Skeletal muscle tissue (tissue), 4 donors: Measurements from ENCODE around the gene MAP4K2. TPM values are rescaled to one million over a fixed set of nuclear protein-coding genes. Genes with fewer than 3 reads are reported as not detected.
A peak's percentile ranks its signal among the peaks of the same experiment; 100 is the strongest.

ENCODE experiments used
- H3K27ac ChIP-seq: one replicate; pipeline ENCODE4 v1.7.0; 2013; ENCODE audit warnings: mild to moderate bottlenecking, low read depth, low read length, inconsistent platforms
- H3K27me3 ChIP-seq, 3 donors: one replicate each; pipeline ENCODE4 v1.7.0; 2013; ENCODE audit warnings: low read length in 3 of 3; ENCODE audit not compliant: control insufficient read depth in 3 of 3, insufficient read depth in 3 of 3
- H3K36me3 ChIP-seq, 3 donors: one replicate each; pipeline ENCODE4 v1.7.0; 2013; ENCODE audit warnings: low read length in 3 of 3; ENCODE audit not compliant: control insufficient read depth in 3 of 3, insufficient read depth in 3 of 3
- H3K4me1 ChIP-seq, 3 donors: one replicate each; pipeline ENCODE4 v1.7.0; 2013; ENCODE audit warnings: low read length in 3 of 3, mild to moderate bottlenecking in 3 of 3; ENCODE audit not compliant: control insufficient read depth in 3 of 3, insufficient read depth in 3 of 3
- H3K4me3 ChIP-seq, 3 donors: one replicate each; pipeline ENCODE4 v1.7.0; 2013; ENCODE audit warnings: low read length in 3 of 3
- H3K9ac ChIP-seq, 3 donors: one replicate each; pipeline ENCODE4 v1.7.0; 2013; ENCODE audit warnings: low read length in 3 of 3, mild to moderate bottlenecking in 3 of 3, moderate library complexity in 2 of 3, low read depth in 1 of 3
- H3K9me3 ChIP-seq, 3 donors: one replicate each; pipeline ENCODE4 v1.7.0; 2013; ENCODE audit warnings: low read length in 3 of 3; ENCODE audit not compliant: control insufficient read depth in 3 of 3
- total RNA-seq: library from RNA; depleted of rRNA; stranded (reverse); fragments of >200 nt; gene quantifications from one replicate; pipeline ENCODE4 v1.2.3, GENCODE V29; 2014
- donor health status: Osteomylitis.

Gene MAP4K2
- total RNA-seq, 1 donor from 2014 or later: 2.6 TPM

GRCh38 chr11:64770120-64770519 is 32.9 kb downstream of the MAP4K2 start:
- Histone ChIP-seq H3K9ac (no peak overlapping the region), H3K4me1 (peaks cover 46 to 62% (median 53%) of the 10 kb centered on the region in 3 donors), H3K9me3 (no peaks in the 10 kb centered on the region), H3K36me3 (peaks cover 75 to 93% (median 91%) of the 10 kb centered on the region in 3 donors), H3K27ac (no peak overlapping the region), H3K4me3 (no peak overlapping the region), H3K27me3 (no peaks in the 10 kb centered on the region)

GRCh38 chr11:64769283-64769682 is 33.7 kb downstream of the MAP4K2 start:
- H3K27me3 ChIP-seq: no peaks in the 10 kb centered on the region
- no peak overlapping the region for H3K4me3 ChIP-seq
- H3K9me3 ChIP-seq: no peaks in the 10 kb centered on the region
- peaks cover 79 to 93% (median 92%) of the 10 kb centered on the region in 3 donors for H3K36me3 ChIP-seq
- H3K4me1 ChIP-seq: peaks cover 47 to 62% (median 54%) of the 10 kb centered on the region in 3 donors
- H3K9ac ChIP-seq: no peak overlapping the region
- no peak overlapping the region for H3K27ac ChIP-seq

- Histone ChIP-seq H3K4me3 (no peak overlapping the region), H3K9ac (peak overlapping the region in 1 of 3 donors; percentile 10), H3K4me1 (peaks cover 50 to 62% (median 56%) of the 10 kb centered on the region in 3 donors), H3K27ac (no peak overlapping the region), H3K27me3 (no peaks in the 10 kb centered on the region), H3K36me3 (peaks cover 77 to 89% (median 86%) of the 10 kb centered on the region in 3 donors), H3K9me3 (no peaks in the 10 kb centered on the region)
Measured at GRCh38 chr11:64768300-64768694, 34.7 kb downstream of the MAP4K2 start.

- Histone ChIP-seq H3K9ac (peak overlapping the region; percentile 8 to 58 (median 10)), H3K27me3 (no peaks in the 10 kb centered on the region), H3K4me1 (peaks cover 49 to 62% (median 56%) of the 10 kb centered on the region in 3 donors), H3K4me3 (no peak overlapping the region), H3K9me3 (no peaks in the 10 kb centered on the region), H3K36me3 (peaks cover 72 to 83% (median 80%) of the 10 kb centered on the region in 3 donors), H3K27ac (peak overlapping the region; percentile 63)
Measured at GRCh38 chr11:64767344-64768299, 35.4 kb downstream of the MAP4K2 start.

GRCh38 chr11:64766881-64767280 is 36.1 kb downstream of the MAP4K2 start:
- H3K36me3 ChIP-seq: peaks cover 70 to 76% (median 72%) of the 10 kb centered on the region in 3 donors

GRCh38 chr11:64765851-64766665 is 37.0 kb downstream of the MAP4K2 start:
- Histone ChIP-seq H3K9me3 (no peaks in the 10 kb centered on the region), H3K36me3 (peaks cover 64 to 68% (median 67%) of the 10 kb centered on the region in 3 donors), H3K4me3 (no peak overlapping the region), H3K9ac (no peak overlapping the region), H3K27me3 (no peaks in the 10 kb centered on the region), H3K4me1 (peaks cover 49 to 65% (median 59%) of the 10 kb centered on the region in 3 donors), H3K27ac (no peak overlapping the region)

More at GRCh38 chr11:64766881-64767280, 36.1 kb downstream of the MAP4K2 start:
- peaks cover 50 to 63% (median 57%) of the 10 kb centered on the region in 3 donors for H3K4me1 ChIP-seq
- H3K27me3 ChIP-seq: no peaks in the 10 kb centered on the region
- H3K9ac ChIP-seq: peak overlapping the region in 1 of 3 donors; percentile 10
- peak overlapping the region; percentile 63 for H3K27ac ChIP-seq
- H3K9me3 ChIP-seq: no peaks in the 10 kb centered on the region
- H3K4me3 ChIP-seq: no peak overlapping the region

GRCh38 chr11:64765291-64765850 is 37.6 kb downstream of the MAP4K2 start:
- H3K4me3 ChIP-seq: no peak overlapping the region
- no peaks in the 10 kb centered on the region for H3K9me3 ChIP-seq
- no peak overlapping the region for H3K27ac ChIP-seq
- peaks cover 57 to 62% (median 60%) of the 10 kb centered on the region in 3 donors for H3K36me3 ChIP-seq
- H3K9ac ChIP-seq: peak overlapping the region in 1 of 3 donors; percentile 100
- H3K4me1 ChIP-seq: peaks cover 55 to 72% (median 66%) of the 10 kb centered on the region in 3 donors
- no peaks in the 10 kb centered on the region for H3K27me3 ChIP-seq

GRCh38 chr11:64764753-64765152 is 38.3 kb downstream of the MAP4K2 start:
- peaks cover 51 to 55% (median 54%) of the 10 kb centered on the region in 3 donors for H3K36me3 ChIP-seq
- peak overlapping the region; percentile 98 for H3K27ac ChIP-seq
- H3K4me3 ChIP-seq: peak overlapping the region in 1 of 3 donors; percentile 15
- H3K9ac ChIP-seq: peak overlapping the region; percentile 57 to 100 (median 82)
- H3K9me3 ChIP-seq: no peaks in the 10 kb centered on the region
- H3K4me1 ChIP-seq: peaks cover 60 to 78% (median 71%) of the 10 kb centered on the region in 3 donors
- H3K27me3 ChIP-seq: no peaks in the 10 kb centered on the region

GRCh38 chr11:64764040-64764611 is 38.9 kb downstream of the MAP4K2 start:
- H3K36me3 ChIP-seq: peaks cover 45 to 49% (median 49%) of the 10 kb centered on the region in 3 donors
- H3K9me3 ChIP-seq: no peaks in the 10 kb centered on the region
- peaks cover 60 to 85% (median 77%) of the 10 kb centered on the region in 3 donors for H3K4me1 ChIP-seq
- H3K4me3 ChIP-seq: peak overlapping the region in 2 of 3 donors; percentile 46 to 56
- no peaks in the 10 kb centered on the region for H3K27me3 ChIP-seq
- H3K27ac ChIP-seq: peak overlapping the region; percentile 98
- H3K9ac ChIP-seq: peak overlapping the region; percentile 64 to 100 (median 82)
